HCT116 (cell line): Measurements from ENCODE around the gene CENPF. TPM values are rescaled to one million over a fixed set of nuclear protein-coding genes. Genes with fewer than 3 reads are reported as not detected.

Experiments
- ATAC-seq: fragments of 200-7000 bp; cut with Tn5 transposase; 2 replicates; pipeline ENCODE4 v1.9.1; 2020; ENCODE audit warnings: mild to moderate bottlenecking, moderate library complexity
- BruUV-seq: library from RNA; stranded (reverse); fragments of 400-500 nt; replicated peaks from 2 replicates; lab custom pipeline; 2021; lab: Mats Ljungman, UMichigan
- CTCF ChIA-PET: fragments of 300-600 bp; sonication (Branson Sonifier 250); formaldehyde crosslinking; loops from one replicate; lab custom pipeline; 2021; ENCODE audit warnings: antibody characterized with exemption; lab: Charles Lee
- POLR2A ChIA-PET: fragments of 300-600, 350-600 bp; sonication (Branson Sonifier 250); formaldehyde crosslinking; loops from one replicate; lab custom pipeline; 2021; ENCODE audit warnings: antibody characterized with exemption; lab: Charles Lee
- RAD21 ChIA-PET, 2 experiments: fragments of 300-600 bp; sonication (Branson Sonifier 250); formaldehyde crosslinking; loops; one replicate each; lab custom pipeline; 2023; ENCODE audit warnings: low total read pairs in 2 of 2; ENCODE audit not compliant: uncharacterized antibody in 2 of 2, unreplicated experiment in 2 of 2, low non-redundant PET in 1 of 2; lab: Charles Lee
- DNase-seq: peaks from one replicate; pipeline ENCODE4 v3.0.0-alpha.2; 2010; ENCODE audit warnings: low read depth, low spot score
- H2AFZ ChIP-seq: fragments of 200-600 bp; shearing (Covaris generic), sonication (generic); 2 replicates; pipeline ENCODE4 v1.6.1; 2017; ENCODE audit warnings: low read depth, mixed run types, mixed read lengths, antibody characterized with exemption, low read length; ENCODE audit not compliant: poor library complexity, severe bottlenecking
- H3K27ac ChIP-seq: 2 replicates; pipeline ENCODE4 v1.5.1; 2012; ENCODE audit warnings: low read depth, low read length
- H3K27me3 ChIP-seq: fragments of 200-600 bp; sonication (generic); 2 replicates; pipeline ENCODE4 v1.6.1; 2016; ENCODE audit warnings: mixed run types, low read length, mixed read lengths; ENCODE audit not compliant: insufficient read depth
- H3K36me3 ChIP-seq, 2 experiments: fragments of 200-500 bp in 1 of 2; fragments of 200-600 bp in 1 of 2; sonication (Bioruptor generic) in 1 of 2; sonication (generic) in 1 of 2; 2 replicates each; pipeline versions ENCODE4 v1.5.1 to v1.6.1; 2014 to 2016; ENCODE audit warnings: low read length in 2 of 2, inconsistent platforms in 1 of 2, mixed read lengths in 1 of 2, mixed run types in 1 of 2; ENCODE audit not compliant: insufficient read depth in 2 of 2, control insufficient read depth in 1 of 2
- H3K4me1 ChIP-seq, 2 experiments: fragments of 200-600 bp in 1 of 2; sonication (generic) in 1 of 2; 2 replicates each; pipeline versions ENCODE4 v1.5.1 to v1.6.1; 2012 to 2017; ENCODE audit warnings: low read length in 2 of 2, inconsistent platforms in 1 of 2, mild to moderate bottlenecking in 1 of 2, mixed read lengths in 1 of 2, mixed run types in 1 of 2, moderate library complexity in 1 of 2; ENCODE audit not compliant: insufficient read depth in 2 of 2, control insufficient read depth in 1 of 2
- H3K4me2 ChIP-seq: fragments of 200-600 bp; sonication (generic); 2 replicates; pipeline ENCODE4 v1.6.1; 2017; ENCODE audit warnings: mixed run types, low read length, mixed read lengths
- H3K4me3 ChIP-seq, 2 experiments: fragments of 200-600 bp in 1 of 2; sonication (generic) in 1 of 2; replicated peaks in 1 of 2; 2 replicates each; pipeline ENCODE4 v1.5.1; 2011 to 2016; ENCODE audit warnings: low read length in 2 of 2, control low read depth in 1 of 2, low read depth in 1 of 2, mild to moderate bottlenecking in 1 of 2, mixed read lengths in 1 of 2, mixed run types in 1 of 2
- H3K79me2 ChIP-seq: fragments of 200-600 bp; sonication (generic); 2 replicates; pipeline ENCODE4 v1.6.1; 2017; ENCODE audit warnings: mild to moderate bottlenecking, mixed run types, low read length, moderate library complexity, mixed read lengths; ENCODE audit not compliant: insufficient read depth
- H3K9ac ChIP-seq: fragments of 200-600 bp; sonication (generic); 2 replicates; pipeline ENCODE4 v1.6.1; 2016; ENCODE audit warnings: low read length, mixed read lengths
- H3K9me2 ChIP-seq: fragments of 200-600 bp; sonication (generic), shearing (Covaris generic); 2 replicates; pipeline ENCODE4 v1.6.1; 2017; ENCODE audit warnings: mixed run types, mild to moderate bottlenecking, moderate library complexity; ENCODE audit not compliant: insufficient read depth
- H3K9me3 ChIP-seq, 2 experiments: fragments of 200-500 bp in 1 of 2; fragments of 200-600 bp in 1 of 2; sonication (Bioruptor generic) in 1 of 2; sonication (generic) in 1 of 2; 2 replicates each; pipeline ENCODE4 v1.6.1; 2014 to 2017; ENCODE audit warnings: low read length in 2 of 2, mixed read lengths in 2 of 2, inconsistent platforms in 1 of 2, low read depth in 1 of 2, mild to moderate bottlenecking in 1 of 2, mixed run types in 1 of 2, moderate library complexity in 1 of 2; ENCODE audit not compliant: control insufficient read depth in 1 of 2, insufficient read depth in 1 of 2
- H4K20me1 ChIP-seq: fragments of 200-600 bp; sonication (generic), shearing (Covaris generic); 2 replicates; pipeline ENCODE4 v1.6.1; 2017; ENCODE audit warnings: mixed run types, mild to moderate bottlenecking, moderate library complexity; ENCODE audit not compliant: insufficient read depth
- ATF3 ChIP-seq: IDR thresholded peaks from 2 replicates; pipeline ENCODE4 v1.6.1; 2012
- CEBPB ChIP-seq: IDR thresholded peaks from 2 replicates; pipeline ENCODE4 v1.6.1; 2012; ENCODE audit warnings: low read depth
- CTCF ChIP-seq, 3 experiments: fragments of 200-600 bp in 1 of 3; sonication (generic) in 1 of 3; IDR thresholded peaks in 2 of 3; conservative IDR thresholded peaks in 1 of 3; 2 replicates each; pipeline ENCODE4 v1.5.1; 2012 to 2017; ENCODE audit warnings: low read depth in 2 of 3, low read length in 2 of 3, antibody characterized with exemption in 1 of 3, borderline replicate concordance in 1 of 3, control low read depth in 1 of 3, mild to moderate bottlenecking in 1 of 3, mixed read lengths in 1 of 3, mixed run types in 1 of 3, moderate library complexity in 1 of 3; ENCODE audit not compliant: insufficient read depth in 1 of 3
- EZH2 ChIP-seq: fragments of 200-600 bp; sonication (generic); IDR thresholded peaks from 2 replicates; pipeline ENCODE4 v1.6.1; 2017; ENCODE audit warnings: antibody characterized with exemption, mixed run types
- MAX ChIP-seq: IDR thresholded peaks from 2 replicates; pipeline ENCODE4 v1.6.1; 2012
- POLR2A ChIP-seq: IDR thresholded peaks from 2 replicates; pipeline ENCODE4 v1.7.0; 2011; ENCODE audit warnings: borderline replicate concordance; ENCODE audit not compliant: insufficient read depth, insufficient read length; ENCODE audit errors: extremely low read depth
- POLR2AphosphoS5 ChIP-seq: IDR thresholded peaks from 2 replicates; pipeline ENCODE4 v1.6.1; 2011; ENCODE audit warnings: mild to moderate bottlenecking, low read depth, low read length, moderate library complexity
- REST ChIP-seq: IDR thresholded peaks from 2 replicates; pipeline ENCODE4 v1.6.1; 2012; ENCODE audit warnings: low read depth
- SIN3A ChIP-seq: IDR thresholded peaks from 2 replicates; pipeline ENCODE4 v1.6.1; 2012; ENCODE audit warnings: low read depth
- SP1 ChIP-seq: IDR thresholded peaks from 2 replicates; pipeline ENCODE4 v1.6.1; 2012; ENCODE audit warnings: low read depth
- SRF ChIP-seq: IDR thresholded peaks from 2 replicates; pipeline ENCODE4 v1.6.1; 2012; ENCODE audit warnings: low read depth
- TCF7L2 ChIP-seq: IDR thresholded peaks from 2 replicates; pipeline ENCODE4 v1.7.0; 2011; ENCODE audit warnings: borderline replicate concordance, inconsistent platforms; ENCODE audit not compliant: insufficient read depth, insufficient read length; ENCODE audit errors: extremely low read depth
- ZBTB33 ChIP-seq: IDR thresholded peaks from 2 replicates; pipeline ENCODE4 v1.6.1; 2011; ENCODE audit warnings: mild to moderate bottlenecking, low read length, moderate library complexity; ENCODE audit not compliant: insufficient replicate concordance; ENCODE audit errors: extremely low read depth
- ZFX ChIP-seq: fragments of 450-650 bp; IDR thresholded peaks from 2 replicates; pipeline ENCODE4 v1.6.1; 2017
- ZNF274 ChIP-seq: fragments of 200-500 bp; sonication (Bioruptor generic); IDR thresholded peaks from 2 replicates; pipeline ENCODE4 v1.6.1; 2014; ENCODE audit warnings: mild to moderate bottlenecking, low read depth, low read length, inconsistent platforms
- intact Hi-C: fragments of 100-400 bp; cut with micrococcal nuclease; formaldehyde crosslinking; loops from 2 replicates; pipeline ENCODE4 v1.10.0; 2022
- total RNA-seq: library from RNA; stranded (reverse); gene quantifications from one replicate; pipeline ENCODE4 v1.2.1, GENCODE V29; 2021; ENCODE audit not compliant: unreplicated experiment

CENPF gene
- total RNA-seq, 1 experiment from 2014 or later, result 120 TPM

- no peaks in the 10 kb centered on the region for H3K9me3 ChIP-seq
- ATAC-seq, result no peak
- H3K36me3 ChIP-seq, result peaks cover 47 to 68% of the 10 kb centered on the region in 2 experiments
- POLR2A ChIA-PET, result no interaction called here
- H3K4me1 ChIP-seq, result no peaks in the 10 kb centered on the region
- no peak overlapping the region for H3K9ac ChIP-seq
- BruUV-seq, result no TSS peak
- no peaks in the 10 kb centered on the region for H3K27me3 ChIP-seq
- H3K4me2 ChIP-seq, result no peak overlapping the region
- no peak for TF ChIP-seq CEBPB
- TF ChIP-seq ZNF274, result no peak
- TF ChIP-seq ZBTB33, result no peak
- TF ChIP-seq SP1, result no peak
- no peak for TF ChIP-seq MAX
- TF ChIP-seq EZH2, result no peak
- no peak for TF ChIP-seq POLR2A
- no peak for TF ChIP-seq POLR2AphosphoS5
- no peak for TF ChIP-seq SIN3A
- no peak for TF ChIP-seq CTCF (IDR thresholded peaks at IDR 0.05 in 2 of 3, conservative IDR thresholded peaks at IDR 0.05 in 1 of 3; ENCODE audit: borderline replicate concordance in 1 of 3, insufficient read depth in 1 of 3, low read depth in 2 of 3, low read length in 2 of 3)
- no peak for TF ChIP-seq SRF
- no peak for TF ChIP-seq ZFX
- TF ChIP-seq ATF3, result no peak
- TF ChIP-seq REST, result no peak
- TF ChIP-seq TCF7L2, result no peak
- TF ChIP-seq, all 23 proteins: peak for 0
- H3K4me3 ChIP-seq, result no peak overlapping the region
- no peaks in the 10 kb centered on the region for H3K79me2 ChIP-seq
- H3K27ac ChIP-seq, result no peak overlapping the region
- CTCF ChIA-PET, result no interaction called here
- H4K20me1 ChIP-seq, result no peaks in the 10 kb centered on the region
- no peak for DNase-seq
- RAD21 ChIA-PET, result no interaction called here
- H3K9me2 ChIP-seq, result no peaks in the 10 kb centered on the region
- intact Hi-C loops, result no loop called here
- no peak overlapping the region for H2AFZ ChIP-seq
These were observed 40.0 kb downstream of the CENPF start for GRCh38 chr1:214643030-214643429.
